ENCODE measurements around the gene IFI27.

The IFI27 gene

GRCh38 chr14:94101748-94102147 is 8.8 kb upstream of the IFI27 start:
- intact Hi-C loops (cut with DNase I): no loop called here
- peak in 4 of 10 donors; percentile 43 to 89 (median 52) for DNase-seq

GRCh38 chr14:94102768-94103482 is 7.6 kb upstream of the IFI27 start:
- intact Hi-C loops (cut with DNase I): no loop called here
- peak in 1 of 10 donors; percentile 77 for DNase-seq

DNA sequence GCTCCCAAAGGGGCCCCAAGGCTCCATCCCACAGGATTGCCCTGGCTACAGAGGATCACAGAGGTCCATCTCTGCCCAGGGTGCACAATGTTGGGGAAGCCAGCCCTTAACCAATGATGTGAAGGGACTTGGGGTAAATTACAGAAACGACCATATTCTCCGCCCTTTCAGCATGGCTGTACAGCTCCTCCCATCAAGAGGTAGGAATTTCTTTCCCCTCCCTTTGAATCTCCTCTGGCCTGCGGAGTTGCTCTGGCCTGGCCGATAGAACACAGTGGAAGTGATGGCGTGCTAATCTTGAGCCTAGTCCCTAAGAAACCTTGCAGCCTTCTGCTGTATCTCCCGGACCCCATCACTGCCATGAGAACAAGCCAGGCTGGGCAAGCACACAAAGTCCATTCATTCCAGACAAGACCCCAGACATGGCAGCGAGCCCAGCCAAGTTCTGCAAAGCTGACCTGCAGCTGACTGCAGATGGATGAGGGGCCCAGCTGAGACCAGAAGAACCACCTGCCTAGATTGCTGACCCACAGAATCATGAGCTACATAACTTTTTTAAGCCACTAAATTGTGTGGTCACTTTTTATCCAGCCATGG is 6.9 kb upstream of the IFI27 start:
- peak in 2 of 10 donors; percentile 29 to 30 for DNase-seq
- intact Hi-C loops (cut with DNase I): no loop called here

GRCh38 chr14:94104731-94105130 is 5.8 kb upstream of the IFI27 start:
- intact Hi-C loops (cut with DNase I): no loop called here
- DNase-seq: no peak

GRCh38 chr14:94109915-94110250 is 653 bp upstream of the IFI27 start:
- no peak for DNase-seq
- intact Hi-C loops (cut with DNase I): no loop called here

- intact Hi-C loops (cut with DNase I): no loop called here
- DNase-seq: no peak
Observed at GRCh38 chr14:94111276-94112095, 950 bp downstream of the IFI27 start.

GRCh38 chr14:94112513-94113063 is 2.1 kb downstream of the IFI27 start:
- DNase-seq: no peak
- intact Hi-C loops (cut with DNase I): no loop called here

DNA sequence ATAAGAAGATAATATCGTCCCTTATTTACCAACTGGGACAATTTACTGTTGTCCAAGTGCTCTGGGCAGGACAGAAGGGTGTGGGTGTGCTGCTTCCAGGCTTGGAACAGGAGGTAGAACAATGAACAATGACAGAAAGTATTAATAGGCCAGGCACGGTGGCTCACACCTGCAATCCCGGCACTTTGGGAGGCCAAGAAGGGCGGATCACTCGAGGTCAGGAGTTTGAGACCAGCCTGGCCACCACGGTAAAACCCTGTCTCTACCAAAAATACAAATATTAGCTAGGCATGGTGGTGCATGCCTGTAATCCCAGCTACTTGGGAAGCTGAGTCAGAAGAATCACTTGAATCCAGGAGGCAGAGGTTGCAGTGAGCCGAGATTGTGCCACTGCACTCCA is 2.5 kb downstream of the IFI27 start:
- DNase-seq: no peak
- intact Hi-C loops (cut with DNase I): no loop called here

DNA sequence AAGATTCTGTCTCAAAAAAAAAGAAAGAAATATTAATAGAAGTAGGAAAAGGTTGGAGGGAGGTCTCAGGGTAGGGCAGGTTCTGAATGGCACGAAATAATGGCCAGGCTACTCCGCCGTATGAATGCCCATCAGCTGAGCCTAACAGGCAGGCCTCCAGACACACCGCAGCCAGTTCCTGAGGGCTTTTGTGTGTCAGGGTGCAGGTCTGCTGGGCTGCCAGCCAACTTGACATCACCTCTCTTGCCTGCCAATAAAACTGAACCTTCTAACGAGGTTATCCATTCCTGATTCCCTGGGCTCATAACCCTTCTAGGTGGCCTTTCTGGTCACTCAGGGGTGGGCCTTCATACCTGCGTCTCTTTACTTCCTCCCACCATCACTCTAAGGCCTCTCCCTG is 3.0 kb downstream of the IFI27 start:
- intact Hi-C loops (cut with DNase I): no loop called here
- no peak for DNase-seq

DNA sequence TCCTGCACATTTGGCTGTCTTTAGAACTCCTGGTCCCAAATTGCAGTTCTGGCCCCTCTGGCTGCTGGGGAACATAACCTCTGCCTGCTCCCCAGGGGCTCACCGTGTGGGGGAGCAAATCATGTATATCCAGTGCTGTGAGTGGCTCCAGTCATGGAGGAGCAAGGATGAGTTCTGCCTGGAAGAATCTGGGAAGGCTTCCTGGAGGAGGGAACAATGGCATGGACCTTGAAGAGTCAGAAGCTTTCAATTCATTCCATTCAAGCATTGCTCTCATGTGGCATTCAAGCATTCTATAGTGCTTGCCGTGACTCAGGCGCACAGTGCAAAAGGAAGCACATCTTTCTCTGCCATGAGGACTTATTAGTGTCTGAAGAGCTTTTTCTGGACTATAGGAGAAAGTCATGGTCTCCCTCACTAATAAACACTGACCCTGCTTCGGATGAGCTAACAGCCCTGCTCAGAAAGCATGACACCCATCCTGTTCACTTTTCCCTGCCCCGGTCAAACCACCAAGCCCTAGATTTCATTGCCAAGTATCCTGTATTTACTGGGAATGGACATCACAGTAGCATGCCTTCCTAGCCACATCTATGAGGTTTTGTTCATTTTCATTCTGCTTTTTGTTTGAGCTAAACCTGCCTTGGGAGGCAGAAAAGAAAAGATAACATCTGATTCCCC is 3.5 kb downstream of the IFI27 start:
- intact Hi-C loops (cut with DNase I): no loop called here
- DNase-seq: no peak

DNA sequence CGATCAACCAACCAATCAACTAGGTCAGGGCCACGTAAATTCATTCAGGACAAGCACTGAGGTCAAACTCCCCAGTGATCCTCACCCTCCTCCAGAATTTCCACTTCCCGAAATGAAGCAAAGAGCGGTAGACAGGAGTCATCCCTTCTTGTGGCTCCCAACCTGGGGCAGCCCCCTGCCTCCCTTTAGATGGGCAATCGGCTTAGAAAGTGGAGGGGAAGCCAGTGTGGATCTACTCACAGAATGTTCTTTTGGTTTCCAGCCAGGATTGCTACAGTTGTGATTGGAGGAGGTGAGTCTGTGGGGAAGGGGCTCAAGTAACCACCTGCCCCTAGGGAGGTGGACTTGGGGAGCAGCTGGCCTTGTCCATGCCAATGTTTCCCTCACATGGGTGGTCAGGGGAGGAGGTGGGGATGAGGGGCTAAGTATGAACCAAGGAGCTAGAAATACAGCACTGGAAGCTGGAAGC is 4.1 kb downstream of the IFI27 start:
- DNase-seq: no peak
- intact Hi-C loops (cut with DNase I): no loop called here

DNA sequence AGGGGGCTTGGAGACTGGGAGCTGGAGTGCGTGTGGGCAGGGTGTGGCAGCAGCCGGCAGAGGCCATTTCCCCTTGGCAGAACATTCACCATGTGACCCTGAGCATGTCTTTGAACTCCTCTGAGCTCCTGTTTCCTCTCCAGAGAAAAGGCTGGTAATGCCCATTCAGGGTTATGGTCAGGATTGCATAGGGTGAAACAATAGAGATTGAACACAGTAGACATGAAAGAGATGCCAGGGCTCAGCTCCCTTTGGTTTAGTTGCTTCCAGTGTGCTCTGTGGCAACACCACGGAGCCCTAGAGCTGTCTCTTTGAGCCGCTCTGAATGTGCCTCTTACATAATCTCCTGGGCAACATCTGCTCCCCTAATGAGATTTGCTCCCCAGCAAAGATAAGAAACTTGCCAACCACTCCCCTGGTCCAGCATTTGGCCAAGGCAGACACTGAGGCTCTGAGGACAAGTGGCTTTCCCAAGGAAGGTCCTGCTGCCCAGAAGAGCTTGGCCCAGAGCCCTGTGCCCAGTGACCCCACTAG is 4.6 kb downstream of the IFI27 start:
- intact Hi-C loops (cut with DNase I): no loop called here
- no peak for DNase-seq

DNA sequence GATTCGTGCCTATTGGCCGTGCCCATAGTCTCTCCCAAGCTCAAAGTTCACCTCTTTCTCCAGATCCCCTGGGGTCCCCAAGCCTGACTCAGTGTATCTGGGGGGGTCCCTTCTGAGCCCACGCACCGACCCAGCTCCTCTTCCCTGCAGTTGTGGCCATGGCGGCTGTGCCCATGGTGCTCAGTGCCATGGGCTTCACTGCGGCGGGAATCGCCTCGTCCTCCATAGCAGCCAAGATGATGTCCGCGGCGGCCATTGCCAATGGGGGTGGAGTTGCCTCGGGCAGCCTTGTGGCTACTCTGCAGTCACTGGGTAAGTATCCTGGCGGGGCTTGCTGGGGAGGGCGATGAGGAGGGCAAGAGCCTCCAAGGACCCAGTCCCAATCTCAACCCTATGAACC is 5.1 kb downstream of the IFI27 start:
- intact Hi-C loops (cut with DNase I): no loop called here
- no peak for DNase-seq

DNA sequence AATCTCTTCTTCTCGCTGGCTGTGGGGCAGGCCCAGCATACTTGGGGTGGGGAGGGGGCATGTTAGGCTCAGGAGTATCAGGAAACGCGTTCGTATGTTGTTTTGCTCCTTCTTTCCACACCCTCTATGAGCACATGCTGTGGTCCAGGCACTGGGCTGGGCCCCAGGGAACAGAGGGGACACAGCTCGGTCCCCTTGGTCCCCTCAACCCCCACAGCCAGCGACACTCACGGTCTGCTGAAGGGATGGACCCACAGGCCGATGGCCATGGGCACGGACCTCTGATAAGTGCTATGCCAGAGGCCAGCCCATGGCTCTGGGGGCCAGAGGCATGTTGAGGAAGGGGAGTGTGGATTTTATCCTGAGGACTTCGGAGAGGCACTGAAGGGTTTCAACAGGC is 6.2 kb downstream of the IFI27 start:
- intact Hi-C loops (cut with DNase I): no loop called here
- no peak for DNase-seq

- intact Hi-C loops (cut with DNase I): no loop called here
- DNase-seq: no peak
Observed at GRCh38 chr14:94117856-94118255, 7.3 kb downstream of the IFI27 start.

DNA sequence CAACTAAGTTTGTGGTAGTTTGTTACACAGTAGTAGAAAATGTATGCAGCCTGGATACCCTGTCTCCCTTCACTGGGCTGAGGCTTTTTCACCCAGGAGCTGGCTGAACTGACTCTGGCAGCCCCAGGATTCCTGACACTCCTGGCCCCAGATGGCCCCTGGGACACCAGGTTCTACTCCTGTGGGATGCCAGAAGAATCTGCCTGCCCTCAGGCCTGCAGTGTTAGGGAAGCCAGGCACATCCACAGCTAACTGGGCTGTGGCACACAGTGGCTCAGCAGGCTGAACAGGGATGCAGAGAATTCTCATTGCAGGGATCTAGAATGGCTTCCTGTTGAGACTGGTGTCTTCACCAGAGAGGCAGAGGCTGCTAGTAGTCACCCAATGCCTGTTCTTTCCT is 8.5 kb downstream of the IFI27 start:
- no peak for DNase-seq
- intact Hi-C loops (cut with DNase I): no loop called here

GRCh38 chr14:94120667-94121340 is 10.3 kb downstream of the IFI27 start:
- no peak for DNase-seq
- intact Hi-C loops (cut with DNase I): no loop called here

DNA sequence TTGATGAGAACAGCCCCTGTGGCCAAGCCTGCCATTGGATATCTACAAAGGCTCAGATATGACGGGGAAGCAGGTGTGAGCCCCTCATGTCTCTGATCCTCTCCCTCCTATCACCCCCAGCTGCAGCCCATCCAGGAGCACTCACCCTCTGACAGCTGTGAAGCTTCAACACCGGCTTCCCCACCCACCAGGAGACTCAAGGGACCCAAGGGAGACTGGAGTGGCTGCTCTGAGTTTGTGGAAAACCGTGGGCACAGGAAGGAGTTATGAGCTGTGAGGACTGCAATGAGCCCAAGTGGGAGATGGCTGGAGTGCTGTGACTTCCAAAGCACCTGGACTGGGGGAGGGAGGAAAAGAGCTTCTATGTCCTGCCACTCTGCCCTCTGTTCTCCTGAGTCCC is 10.9 kb downstream of the IFI27 start:
- intact Hi-C loops (cut with DNase I): no loop called here
- no peak for DNase-seq

DNA sequence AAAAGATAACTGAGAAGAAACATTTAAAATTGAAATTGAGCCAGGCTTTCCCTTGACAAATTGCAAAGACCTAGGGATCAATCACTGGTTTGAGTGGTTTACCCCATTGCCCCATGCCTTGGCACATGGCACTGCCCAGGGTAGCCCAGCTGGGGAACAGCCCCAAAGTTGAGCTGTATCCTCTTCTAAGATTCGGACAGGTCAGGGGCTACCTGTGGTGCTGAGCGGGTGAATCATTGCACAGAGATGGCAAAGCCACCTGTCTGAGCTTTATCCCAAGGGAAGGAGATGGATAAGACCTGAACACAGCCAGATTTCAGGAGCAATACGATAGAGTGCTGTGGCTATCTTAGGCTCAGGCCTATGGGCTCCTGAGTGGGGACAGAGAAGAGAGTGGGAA is 11.9 kb downstream of the IFI27 start:
- intact Hi-C loops (cut with DNase I): no loop called here
- DNase-seq: no peak

DNA sequence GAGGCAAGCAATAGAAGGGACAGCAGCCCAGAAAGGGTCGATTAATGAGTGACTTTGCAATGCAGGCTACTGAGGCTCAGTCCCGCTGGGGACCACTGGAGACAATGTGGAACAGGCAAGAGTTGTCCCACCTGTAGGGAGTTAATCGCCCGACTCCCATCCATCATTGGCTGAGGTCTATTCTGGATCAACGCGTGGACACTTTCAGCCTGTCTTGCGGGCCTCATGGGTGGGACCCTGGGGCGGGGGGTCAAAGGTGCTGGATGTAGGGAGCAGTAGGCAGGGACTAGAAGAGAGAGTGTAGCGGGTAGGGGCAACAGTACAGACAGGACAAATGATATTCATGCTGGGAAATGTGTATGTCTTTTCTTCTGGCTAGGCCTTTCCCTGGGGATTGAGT is 12.8 kb downstream of the IFI27 start:
- no peak for DNase-seq
- intact Hi-C loops (cut with DNase I): no loop called here

Measured in posterior cingulate gyrus (tissue), 11 donors.